Measurements from ENCODE around the gene TECPR1. TPM values are rescaled to one million over a fixed set of nuclear protein-coding genes. Genes with fewer than 3 reads are reported as not detected.

The TECPR1 gene
- total and polyA plus RNA-seq, 2 of the 4 experiments (the other 2 are of a cell fraction), result 11.5 to 14.7 TPM

- H2BK5ac ChIP-seq (ENCODE audit: low read depth, low read length, poor library complexity, severe bottlenecking), result no peak overlapping the region
- no peaks in the 10 kb centered on the region; the same call in 1 of the 2 replicates for H3K4me1 ChIP-seq (ENCODE audit: control insufficient read depth, insufficient read depth, low read length)
- BruUV-seq (replicated peaks), result no TSS peak
- no peak overlapping the region for H3K27ac ChIP-seq (ENCODE audit: insufficient read depth, low read length)
- H3K14ac ChIP-seq (replicated peaks; ENCODE audit: low read depth, low read length), result no peak overlapping the region
- ATAC-seq (ENCODE audit: low read depth) (no peak), DNase-seq (no peak)
- H3K4ac ChIP-seq (ENCODE audit: low read depth, low read length), result no peak overlapping the region
- ChIA-PET CTCF (no interaction called here), POLR2A (ENCODE audit: unreplicated experiment) (no interaction called here)
- no peak overlapping the region for H2BK20ac ChIP-seq (ENCODE audit: low read depth, low read length)
- H3K56ac ChIP-seq (ENCODE audit: extremely low read depth, insufficient read depth, low read length), result no peak overlapping the region
- intact Hi-C loops (cut with micrococcal nuclease), result loop anchor here (1.0 kb wide), 2 partner anchors 106 to 548 kb away; no protein-coding TSS in a partner anchor
- H2BK120ac ChIP-seq (ENCODE audit: low read depth, low read length), result no peak overlapping the region
- dilution Hi-C loops (cut with HindIII; ENCODE audit: low sequenced_read_pairs, unreplicated experiment), result no loop called here
- H2AFZ ChIP-seq (replicated peaks; ENCODE audit: low read length, poor library complexity), result no peak overlapping the region
- H3K79me1 ChIP-seq (ENCODE audit: low read depth in 1 of 2, low read length in 2 of 2), result peaks cover 12 to 68% of the 10 kb centered on the region in 2 experiments
- H3K9me3 ChIP-seq (ENCODE audit: control insufficient read depth, insufficient read depth, low read length), result no peaks in the 10 kb centered on the region
- no peak overlapping the region for H2BK15ac ChIP-seq (ENCODE audit: low read depth, low read length)
- H3K18ac ChIP-seq (ENCODE audit: low read depth, low read length), result no peak overlapping the region
- no peak overlapping the region for H3K4me3 ChIP-seq (ENCODE audit: insufficient read depth, low read depth, low read length)
- H3K27me3 ChIP-seq (ENCODE audit: control insufficient read depth, insufficient read depth, low read length), result no peaks in the 10 kb centered on the region
- in situ Hi-C loops (cut with MboI; ENCODE audit: low sequenced_read_pairs), result no loop called here
- H3K9me1 ChIP-seq (ENCODE audit: insufficient read depth, low read length), result peaks cover 4% of the 10 kb centered on the region
- no peak overlapping the region for H2AK9ac ChIP-seq (replicated peaks; ENCODE audit: low read depth, low read length, poor library complexity)
- no peak overlapping the region for H4K5ac ChIP-seq (ENCODE audit: low read depth, low read length)
- peaks cover 59% of the 10 kb centered on the region for H4K20me1 ChIP-seq (ENCODE audit: insufficient read depth, low read length)
- no peak overlapping the region for H3K9ac ChIP-seq (ENCODE audit: low read depth, low read length)
- TF ChIP-seq MAZ (IDR thresholded peaks at IDR 0.05; ENCODE audit: borderline replicate concordance, low read depth, low read length) (no peak), USF2 (IDR thresholded peaks at IDR 0.05; ENCODE audit: low read depth, low read length) (no peak), CEBPB (IDR thresholded peaks at IDR 0.05; ENCODE audit: low read depth, low read length) (no peak), POLR2A (IDR thresholded peaks at IDR 0.05; ENCODE audit: low read depth, low read length) (no peak), RCOR1 (IDR thresholded peaks at IDR 0.05; ENCODE audit: insufficient replicate concordance, low read length) (no peak), MAFK (IDR thresholded peaks at IDR 0.05; ENCODE audit: low read depth, low read length) (no peak), FOS (IDR thresholded peaks at IDR 0.05; ENCODE audit: low read depth, low read length) (no peak), BHLHE40 (IDR thresholded peaks at IDR 0.05; ENCODE audit: low read depth, low read length) (no peak), ELK1 (IDR thresholded peaks at IDR 0.05; ENCODE audit: borderline replicate concordance, low read depth, low read length) (no peak), SMC3 (IDR thresholded peaks at IDR 0.05; ENCODE audit: low read depth, low read length) (no peak)
- H4K8ac ChIP-seq (ENCODE audit: low read depth in 2 of 2, low read length in 2 of 2), result no peak overlapping the region
- no peak overlapping the region for H4K91ac ChIP-seq (ENCODE audit: insufficient read depth, low read depth, low read length)
- 97% methylated on average over 5 of the region's 13 CpGs; no CpG with 5 or more reads in 1 of the 2 experiments for WGBS, 2 experiments (ENCODE audit: extremely low coverage in 2 of 2, insufficient read length in 1 of 2)
- no peak overlapping the region for H2AK5ac ChIP-seq (ENCODE audit: low read depth, low read length)
- no peak overlapping the region for H3K23ac ChIP-seq (ENCODE audit: low read depth, low read length)
- H3K36me3 ChIP-seq (ENCODE audit: control insufficient read depth, insufficient read depth, low read length), result peaks cover 52% of the 10 kb centered on the region
- no peak overlapping the region for H3K4me2 ChIP-seq (ENCODE audit: low read depth, low read length)
Measured at GRCh38 chr7:98293746-98294145, 41.7 kb upstream of the TECPR1 start.

Data from IMR-90 (cell line).